H54 (cell line): ENCODE data around the gene DPYD.
A peak's percentile ranks its signal among the peaks of the same experiment; 100 is the strongest.

Experiments
- DNase-seq: peaks from one replicate; pipeline ENCODE4 v3.0.0; 2011; ENCODE audit warnings: low spot score, mixed read lengths; ENCODE audit not compliant: insufficient read length
- FAIRE-seq: peaks from 3 replicates; lab custom pipeline; 2011; peaks lifted over from hg19 to GRCh38; lab: Jason Lieb, UNC
- POLR2A ChIP-seq: IDR thresholded peaks from 2 replicates; pipeline ENCODE4 v1.6.1; 2011; ENCODE audit warnings: low read depth, mild to moderate bottlenecking, low read length

DPYD gene

DNA sequence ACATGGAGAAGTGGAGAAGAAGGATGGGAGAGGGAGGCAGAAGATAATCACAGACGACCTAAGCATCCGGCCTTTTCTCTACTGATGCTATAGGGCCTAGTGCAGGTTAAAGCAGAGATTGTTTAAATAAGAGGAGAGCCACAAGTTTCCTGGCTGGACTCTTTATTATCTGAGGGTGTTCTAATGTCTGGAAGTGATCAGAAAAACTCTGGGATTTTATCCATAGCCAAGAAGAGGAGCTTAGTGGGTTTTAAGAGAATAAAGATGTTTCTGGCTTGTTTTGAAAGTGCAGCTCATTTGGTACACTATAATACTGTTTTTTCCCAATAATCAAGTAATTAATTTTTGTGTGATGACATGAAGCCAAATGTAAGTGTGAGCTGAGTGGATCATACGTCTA, 780.2 kb downstream of the DPYD start:
- no peak for TF ChIP-seq POLR2A
- no peak for DNase-seq
- no peak for FAIRE-seq

DNA sequence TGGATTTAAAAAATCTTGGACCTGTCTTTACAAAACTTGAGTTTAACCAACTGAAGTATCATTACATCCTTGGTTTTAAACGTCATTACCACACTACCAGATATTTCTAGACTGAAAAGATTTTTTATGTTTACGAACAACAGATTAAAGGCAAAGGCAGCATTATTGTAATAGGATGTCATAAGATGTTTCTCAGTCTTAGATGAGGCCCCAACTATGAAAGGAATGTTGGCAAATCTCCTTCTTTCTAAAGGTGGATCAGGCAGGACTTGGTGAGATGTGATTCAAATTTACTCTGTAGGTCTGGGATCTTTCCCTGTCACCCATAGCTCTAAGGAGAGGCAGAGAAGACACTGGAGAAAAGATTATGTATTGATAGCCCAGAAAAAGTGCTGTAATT, 781.3 kb downstream of the DPYD start:
- FAIRE-seq: peak; percentile 88
- no peak for TF ChIP-seq POLR2A
- DNase-seq: no peak

DNA sequence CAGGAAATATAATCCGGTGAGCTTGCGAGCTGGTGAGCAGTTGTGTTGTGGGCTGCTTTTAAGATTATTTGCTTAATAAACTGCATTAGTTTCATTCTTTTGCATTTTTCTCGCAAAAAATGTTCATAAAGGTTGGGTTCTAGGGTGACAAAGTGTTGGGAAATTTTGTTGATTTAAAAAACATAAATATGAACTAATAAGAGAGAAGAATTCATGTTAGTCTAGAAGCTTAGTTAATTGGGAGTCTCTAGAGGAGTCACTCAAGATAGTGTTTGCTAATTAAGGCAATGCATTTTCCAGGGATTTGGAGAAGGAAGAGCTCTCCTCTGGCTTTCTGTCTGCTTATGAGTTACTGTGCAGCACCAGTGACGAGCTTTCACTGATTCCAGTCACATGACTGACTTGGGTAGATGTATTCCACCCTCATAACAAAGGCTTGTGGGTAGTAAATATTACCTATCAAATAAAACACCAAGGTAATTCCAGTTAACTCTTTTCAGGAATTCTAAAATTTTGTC, 782.3 kb downstream of the DPYD start:
- no peak for TF ChIP-seq POLR2A
- FAIRE-seq (peak; percentile 79), DNase-seq (no peak)

DNA sequence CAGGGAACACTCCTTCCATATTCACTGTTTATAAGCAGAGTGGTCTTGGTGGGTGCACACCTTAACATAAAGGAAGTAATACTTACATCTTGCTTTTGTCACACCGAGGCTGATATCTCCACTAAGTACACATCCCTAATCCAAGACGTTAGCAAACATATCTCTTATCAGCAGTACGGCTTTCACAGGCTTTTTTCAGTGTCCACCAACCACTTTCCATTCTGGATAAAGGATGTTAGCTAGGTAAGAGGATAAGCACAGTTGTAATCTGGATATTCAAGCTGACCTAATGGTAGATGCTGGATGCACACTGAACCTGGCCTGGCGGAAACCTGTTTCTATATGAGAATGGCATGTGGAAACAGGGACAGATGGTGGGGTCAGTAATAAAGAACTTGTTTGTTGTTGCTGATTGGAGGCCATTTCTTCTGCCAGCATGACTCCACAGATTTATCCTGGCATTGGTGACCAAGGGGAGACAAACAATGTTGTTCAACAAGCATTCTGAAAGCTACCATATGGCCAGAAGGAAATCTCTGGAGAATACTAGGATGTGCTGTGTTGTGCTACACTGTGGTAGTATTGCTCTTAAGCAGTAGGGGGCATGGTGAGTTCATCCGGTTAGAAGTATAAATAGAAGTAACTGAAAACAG, 782.8 kb downstream of the DPYD start:
- DNase-seq (peak; percentile 12), FAIRE-seq (peak; percentile 98)
- TF ChIP-seq POLR2A: no peak

DNA sequence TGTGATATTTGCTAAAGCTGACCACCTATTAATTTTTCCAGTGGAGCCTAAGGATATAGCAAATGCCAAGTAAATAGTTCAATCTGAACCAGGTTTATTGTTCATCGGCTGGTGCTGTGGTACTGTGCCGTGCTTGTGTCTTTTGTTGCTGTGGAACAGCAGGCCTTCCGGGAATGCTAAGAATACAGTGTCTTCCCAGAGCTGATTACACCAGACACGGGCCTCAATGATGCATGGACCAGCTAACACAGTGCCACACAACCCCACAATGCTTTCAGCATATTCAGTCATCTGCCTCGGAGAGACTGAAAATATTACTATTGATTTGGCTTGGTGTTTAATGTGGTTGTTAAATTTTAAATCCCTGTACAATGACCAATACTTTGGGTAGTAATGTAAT, 783.8 kb downstream of the DPYD start:
- DNase-seq: no peak
- peak; percentile 23 for FAIRE-seq
- no peak for TF ChIP-seq POLR2A

DNA sequence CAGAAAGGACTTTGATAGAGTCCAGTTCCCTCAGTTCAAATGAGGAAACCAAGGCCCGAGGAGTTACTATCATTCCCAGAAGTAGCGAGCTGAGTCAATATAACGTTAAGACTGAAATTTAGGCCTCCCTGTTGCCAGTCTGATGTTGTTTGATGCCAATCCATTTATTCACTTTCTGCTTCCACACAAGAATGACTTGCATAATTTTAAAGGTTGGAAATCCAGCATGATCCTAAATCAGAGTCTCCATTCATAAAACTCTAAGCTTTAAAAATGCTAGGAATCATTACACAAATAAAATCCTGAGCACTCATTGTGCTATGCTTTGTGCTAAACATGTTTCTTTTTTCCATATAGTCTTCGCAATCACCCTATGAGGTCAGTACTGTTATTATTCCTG, 784.9 kb downstream of the DPYD start:
- TF ChIP-seq POLR2A: no peak
- FAIRE-seq (peak; percentile 84), DNase-seq (no peak)

DNA sequence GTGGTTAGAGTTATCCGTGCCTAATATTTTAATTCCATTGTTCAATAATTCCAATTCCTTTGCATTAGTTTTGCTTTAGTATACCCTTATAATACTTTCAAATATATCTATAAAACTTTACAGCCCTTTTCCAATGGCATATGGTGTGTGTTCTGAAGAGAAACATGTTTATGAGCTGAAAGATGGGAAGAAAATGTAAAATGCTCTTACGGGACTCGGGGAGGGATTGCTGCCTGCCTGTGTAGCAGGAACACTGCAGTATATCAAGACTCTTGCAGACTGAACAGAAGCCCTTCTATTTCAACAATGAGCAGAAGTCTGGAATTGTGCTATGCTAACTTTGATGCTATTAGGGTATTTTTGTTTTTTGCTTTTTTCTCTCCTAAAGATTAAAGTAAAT, 792.4 kb downstream of the DPYD start:
- no peak for TF ChIP-seq POLR2A

DNA sequence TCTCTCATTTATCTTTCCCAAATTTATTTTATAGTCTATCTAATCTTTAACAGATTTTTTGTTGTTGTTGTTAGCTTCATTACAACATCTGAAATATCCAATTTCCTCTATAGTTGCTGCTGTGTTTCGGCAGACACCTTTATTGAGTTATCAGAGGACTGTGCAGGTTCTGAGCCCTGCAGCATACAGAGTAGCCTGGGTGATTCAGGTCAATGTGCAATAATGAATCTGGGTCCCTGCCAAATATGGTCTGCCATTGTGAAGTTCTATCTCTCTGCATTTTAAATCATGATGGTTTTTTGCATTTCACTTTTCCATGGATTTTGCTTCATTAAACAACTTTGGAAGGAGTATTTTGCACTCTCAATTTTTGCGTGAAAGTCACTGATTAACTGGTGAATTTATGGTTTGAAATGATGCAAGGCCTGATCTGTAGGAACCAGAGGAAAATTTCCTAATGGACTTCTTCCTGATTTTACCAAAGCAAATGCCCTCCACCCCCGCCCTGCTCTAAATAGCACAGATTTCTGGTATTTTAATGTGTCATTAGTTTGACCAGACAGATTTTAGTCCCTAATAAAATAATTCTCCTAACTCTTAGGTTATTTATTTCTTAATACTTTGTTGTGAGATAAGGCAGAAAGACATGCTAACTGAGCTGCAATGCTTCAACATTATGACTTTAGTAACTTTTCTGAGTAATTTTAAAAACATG, 797.0 kb downstream of the DPYD start:
- FAIRE-seq: no peak
- no peak for DNase-seq

More for the DNA sequence above, 792.4 kb downstream of the DPYD start:
- no peak for FAIRE-seq
- no peak for DNase-seq

DNA sequence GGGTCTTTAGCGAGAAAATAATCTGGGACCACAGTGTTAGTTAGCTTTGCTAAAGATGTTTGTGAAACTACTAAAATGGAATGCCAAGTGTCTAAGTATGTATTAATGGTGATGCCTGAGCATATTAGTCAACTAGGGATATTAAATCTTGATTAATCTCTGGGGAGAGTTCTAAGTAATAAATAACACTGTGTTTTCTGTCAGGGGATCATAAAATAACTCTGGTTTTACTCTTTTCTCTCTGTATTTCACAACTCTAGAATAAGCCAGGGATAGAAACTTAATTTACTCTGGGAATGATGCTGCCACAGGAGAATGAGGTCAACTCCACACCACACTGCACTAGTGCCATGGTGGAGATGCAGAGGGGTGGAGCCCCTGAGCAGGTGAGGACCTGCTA, 800.0 kb downstream of the DPYD start:
- no peak for TF ChIP-seq POLR2A
- no peak for FAIRE-seq
- DNase-seq: no peak

More for the DNA sequence above, 797.0 kb downstream of the DPYD start:
- no peak for TF ChIP-seq POLR2A

DNA sequence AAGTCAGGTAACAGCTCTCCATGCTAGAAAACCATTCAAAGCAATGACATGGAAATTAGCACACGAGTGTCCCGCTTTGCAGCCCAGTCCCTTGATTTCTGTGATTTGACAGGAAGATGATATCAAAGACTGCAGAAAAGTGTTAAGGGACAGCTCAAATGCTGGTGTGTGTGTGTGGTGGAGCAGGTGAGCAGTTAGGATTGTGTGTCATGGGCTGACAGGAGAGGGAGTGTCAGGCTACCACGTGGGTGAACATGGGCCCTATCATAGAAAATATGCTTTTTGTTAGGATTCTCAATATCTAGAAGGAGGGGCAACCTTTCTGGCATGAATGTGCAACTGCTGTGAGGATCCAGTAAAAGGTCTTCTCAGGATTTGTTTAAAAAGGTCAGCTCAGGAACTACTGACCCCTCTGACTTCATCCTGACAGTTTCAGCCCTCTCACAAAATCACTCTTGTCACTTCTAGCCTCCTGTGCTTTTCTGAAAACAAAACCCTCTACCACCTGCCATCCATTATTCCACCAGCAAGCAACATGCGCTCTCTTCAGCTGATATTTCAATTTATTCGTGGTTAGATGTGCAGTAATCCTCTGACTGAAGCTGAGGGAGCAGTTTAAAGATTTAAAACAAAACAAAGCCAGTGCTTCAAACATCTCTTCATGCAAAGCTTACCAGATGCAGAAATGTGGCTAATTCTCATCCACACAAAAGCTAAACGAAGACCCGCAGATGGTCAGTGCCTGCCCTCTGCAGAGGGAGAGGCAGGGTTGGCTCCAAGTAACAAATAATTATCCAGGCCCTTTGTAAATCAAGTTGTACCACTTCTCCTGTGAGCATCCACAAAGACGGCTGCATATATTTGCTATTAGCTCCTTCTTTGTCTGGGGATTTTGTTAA, 801.3 kb downstream of the DPYD start:
- DNase-seq: no peak
- TF ChIP-seq POLR2A: no peak
- FAIRE-seq: no peak

DNA sequence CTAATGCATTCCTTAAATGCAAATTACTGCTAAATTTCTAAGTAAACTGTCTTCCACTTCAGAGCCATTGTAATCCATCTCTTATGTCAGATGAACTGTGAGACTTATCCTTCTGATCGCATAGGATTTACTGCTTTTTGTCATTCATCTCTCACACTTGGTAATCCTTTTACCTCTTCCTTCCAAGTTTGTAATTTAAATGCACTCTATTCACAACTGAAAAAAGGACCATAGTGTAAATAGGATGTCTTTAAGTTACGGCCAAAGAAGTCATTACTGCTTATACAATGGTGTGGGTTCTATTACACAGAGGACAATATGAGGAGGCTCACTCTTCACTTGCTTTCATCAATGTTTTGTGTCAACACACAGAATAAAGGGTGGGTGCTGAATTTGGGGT, 806.0 kb downstream of the DPYD start:
- no peak for FAIRE-seq
- TF ChIP-seq POLR2A: no peak
- DNase-seq: no peak

DNA sequence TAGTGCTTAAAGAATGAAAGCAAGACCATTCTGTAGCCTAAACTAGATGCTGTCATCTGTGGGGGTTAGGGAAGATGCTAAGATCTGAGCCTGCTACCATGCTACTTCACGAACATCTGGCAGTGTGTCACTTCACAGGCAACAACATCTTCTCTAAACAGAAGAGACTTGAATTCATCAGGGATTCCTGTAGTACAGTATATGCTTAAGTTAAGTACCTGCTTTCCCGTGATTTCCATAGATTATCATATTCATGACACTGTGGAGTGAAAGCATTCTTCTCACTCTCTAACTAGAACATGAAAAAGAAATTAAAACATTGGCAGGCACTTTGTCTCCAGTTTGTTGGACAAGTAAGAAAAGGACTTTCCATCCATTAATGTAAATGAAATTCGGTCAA, 808.4 kb downstream of the DPYD start:
- TF ChIP-seq POLR2A: no peak
- FAIRE-seq (no peak), DNase-seq (no peak)

DNA sequence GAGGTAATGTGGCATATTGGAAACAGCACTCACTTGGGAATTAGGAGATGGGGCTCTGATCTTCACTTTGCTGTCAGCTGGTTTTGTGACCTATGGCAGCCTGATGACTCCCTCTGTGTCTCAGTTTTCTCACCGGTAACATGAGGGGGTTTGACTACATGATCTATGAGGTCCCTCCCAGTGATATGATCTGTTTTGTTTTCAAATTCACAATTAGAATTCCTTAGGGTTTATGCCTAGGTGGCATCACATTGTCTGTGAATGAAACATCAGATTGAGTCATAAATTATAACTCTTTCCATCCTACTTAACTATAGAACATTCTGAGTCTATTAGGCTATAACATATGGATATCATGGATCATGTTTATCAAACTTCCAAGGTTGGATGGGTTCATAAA, 812.7 kb downstream of the DPYD start:
- DNase-seq: no peak
- no peak for TF ChIP-seq POLR2A
- peak; percentile 52 for FAIRE-seq

DNA sequence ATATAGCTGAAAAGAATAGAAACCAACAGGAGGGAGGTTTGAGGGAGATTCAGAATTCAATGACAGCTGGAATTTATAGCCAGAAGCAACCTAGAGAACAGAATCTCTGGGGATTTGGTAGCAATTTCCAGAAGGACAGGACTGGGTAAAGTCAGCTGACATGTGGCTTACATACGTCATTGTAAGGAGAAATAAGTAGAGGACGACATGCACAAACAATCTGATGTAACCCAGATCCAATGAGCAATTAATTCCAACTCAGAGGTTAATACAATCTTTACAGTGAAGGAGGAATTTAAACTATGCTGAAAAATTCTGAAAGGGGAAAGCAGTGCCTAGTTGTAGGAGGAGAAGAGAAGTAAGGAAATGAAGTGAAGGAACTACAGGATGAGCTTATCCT, 815.3 kb downstream of the DPYD start:
- FAIRE-seq: no peak
- no peak for TF ChIP-seq POLR2A
- no peak for DNase-seq
